ENCODE results near the gene BBS1.

DNA sequence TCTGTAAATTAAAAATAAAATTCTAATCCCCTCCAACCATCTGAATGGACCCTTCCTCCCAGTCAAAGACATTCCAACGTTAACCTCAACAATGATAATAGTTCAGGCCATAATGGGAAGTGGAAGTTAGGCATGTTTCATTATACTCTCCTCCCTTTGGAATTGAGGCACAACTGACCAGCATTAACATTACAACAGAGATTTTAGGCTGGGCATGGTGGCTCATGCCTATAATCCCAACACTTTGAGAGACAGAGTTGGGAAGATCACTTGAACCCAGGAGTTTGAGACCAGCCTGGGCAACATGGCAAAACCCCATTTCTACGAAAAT lies 60.4 kb downstream of the BBS1 start:
- TF ChIP-seq POLR2A (IDR thresholded peaks at IDR 0.05; ENCODE audit: low read length) (no peak), GATA1 (IDR thresholded peaks at IDR 0.05; ENCODE audit: low read depth, low read length) (no peak)

Measured in erythroblast (primary cell).